GM21390 (cell line): ENCODE measurements around the gene MSRB2.

Experiments used
- ATAC-seq: cut with Tn5 transposase; IDR thresholded peaks from one replicate; pipeline ENCODE4 v1.9.1; 2021; ENCODE audit not compliant: unreplicated experiment

MSRB2 gene

DNA sequence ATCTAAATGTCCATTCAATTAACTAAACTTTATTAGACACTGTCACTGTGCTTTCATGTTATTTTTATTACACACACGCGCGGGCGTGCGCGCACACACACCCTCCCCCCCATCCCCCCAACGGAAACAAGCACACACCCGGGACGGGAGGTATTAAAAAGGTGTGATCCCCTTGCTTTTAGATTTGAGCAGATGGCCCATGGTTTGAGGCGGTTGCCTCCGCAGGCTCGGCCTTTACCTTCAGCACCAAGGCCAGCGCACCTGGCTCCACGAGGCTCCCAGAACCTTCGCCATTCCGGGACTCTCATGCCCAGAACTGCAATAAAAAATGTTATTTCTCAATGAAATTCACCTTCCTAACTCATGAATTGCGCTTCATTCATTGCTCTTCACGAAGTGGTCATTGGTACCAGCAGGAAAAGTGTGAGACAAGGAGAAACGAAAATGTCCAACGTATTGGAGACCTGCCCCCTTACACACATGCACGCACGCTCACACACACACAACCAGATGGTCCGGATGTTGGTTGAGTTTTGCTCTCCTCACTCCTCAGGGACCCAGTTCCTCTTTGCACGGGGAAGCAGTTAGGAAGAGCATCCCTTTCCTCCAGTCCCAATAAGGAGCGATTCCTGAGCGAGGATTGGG lies 76.0 kb downstream of the MSRB2 start:
- no peak for ATAC-seq
